Osteocyte (in vitro differentiated cells): ENCODE results near the gene RPL32. TPM values are rescaled to one million over a fixed set of nuclear protein-coding genes. Genes with fewer than 3 reads are reported as not detected.

ENCODE experiments used
- DNase-seq: peaks from one replicate; pipeline ENCODE4 v3.0.0; 2021; ENCODE audit warnings: mixed read lengths; ENCODE audit not compliant: unreplicated experiment; ENCODE audit errors: extremely low spot score
- H3K27ac Mint-ChIP-seq: one replicate; pipeline ENCODE4 v1.8.0; 2021; ENCODE audit warnings: mild to moderate bottlenecking, mixed read lengths; ENCODE audit not compliant: unreplicated experiment
- H3K27me3 Mint-ChIP-seq: one replicate; pipeline ENCODE4 v1.8.0; 2021; ENCODE audit warnings: mixed read lengths; ENCODE audit not compliant: unreplicated experiment
- H3K36me3 Mint-ChIP-seq: one replicate; pipeline ENCODE4 v1.8.0; 2021; ENCODE audit warnings: mixed read lengths; ENCODE audit not compliant: unreplicated experiment
- H3K4me1 Mint-ChIP-seq: one replicate; pipeline ENCODE4 v1.8.0; 2021; ENCODE audit warnings: mixed read lengths; ENCODE audit not compliant: unreplicated experiment
- H3K4me3 Mint-ChIP-seq: one replicate; pipeline ENCODE4 v1.8.0; 2021; ENCODE audit warnings: mild to moderate bottlenecking, moderate library complexity, mixed read lengths; ENCODE audit not compliant: unreplicated experiment
- H3K9me3 Mint-ChIP-seq: one replicate; pipeline ENCODE4 v1.8.0; 2021; ENCODE audit warnings: mixed read lengths; ENCODE audit not compliant: unreplicated experiment
- total RNA-seq: library from RNA; stranded (reverse); gene quantifications from 2 replicates; pipeline ENCODE4 v1.2.1, GENCODE V29; 2021
- TF ChIP-seq, protein P1 (sequence below): fragments of 200-600 bp; sonication (generic); IDR thresholded peaks from 2 replicates; pipeline ENCODE4 v1.5.0; 2021; ENCODE audit warnings: antibody characterized with exemption, mild to moderate bottlenecking, moderate library complexity

RPL32 gene
- total RNA-seq, 1 donor from 2014 or later: 1,247 TPM

GRCh38 chr3:12810961-12811360 lies 30.4 kb downstream of the RPL32 start:
- Mint-ChIP-seq H3K9me3 (no peaks in the 10 kb centered on the region), H3K27ac (peak overlapping the region; percentile 76), H3K36me3 (peaks cover 8% of the 10 kb centered on the region), H3K4me3 (peak overlapping the region; percentile 66), H3K27me3 (no peaks in the 10 kb centered on the region), H3K4me1 (peaks cover 14% of the 10 kb centered on the region)
- TF ChIP-seq, protein P1, sequence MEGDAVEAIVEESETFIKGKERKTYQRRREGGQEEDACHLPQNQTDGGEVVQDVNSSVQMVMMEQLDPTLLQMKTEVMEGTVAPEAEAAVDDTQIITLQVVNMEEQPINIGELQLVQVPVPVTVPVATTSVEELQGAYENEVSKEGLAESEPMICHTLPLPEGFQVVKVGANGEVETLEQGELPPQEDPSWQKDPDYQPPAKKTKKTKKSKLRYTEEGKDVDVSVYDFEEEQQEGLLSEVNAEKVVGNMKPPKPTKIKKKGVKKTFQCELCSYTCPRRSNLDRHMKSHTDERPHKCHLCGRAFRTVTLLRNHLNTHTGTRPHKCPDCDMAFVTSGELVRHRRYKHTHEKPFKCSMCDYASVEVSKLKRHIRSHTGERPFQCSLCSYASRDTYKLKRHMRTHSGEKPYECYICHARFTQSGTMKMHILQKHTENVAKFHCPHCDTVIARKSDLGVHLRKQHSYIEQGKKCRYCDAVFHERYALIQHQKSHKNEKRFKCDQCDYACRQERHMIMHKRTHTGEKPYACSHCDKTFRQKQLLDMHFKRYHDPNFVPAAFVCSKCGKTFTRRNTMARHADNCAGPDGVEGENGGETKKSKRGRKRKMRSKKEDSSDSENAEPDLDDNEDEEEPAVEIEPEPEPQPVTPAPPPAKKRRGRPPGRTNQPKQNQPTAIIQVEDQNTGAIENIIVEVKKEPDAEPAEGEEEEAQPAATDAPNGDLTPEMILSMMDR: no peak
- DNase-seq: no peak

GRCh38 chr3:12810013-12810780 lies 31.2 kb downstream of the RPL32 start:
- H3K9me3 Mint-ChIP-seq: no peaks in the 10 kb centered on the region
- H3K27ac Mint-ChIP-seq: peak overlapping the region; percentile 76
- H3K36me3 Mint-ChIP-seq: peaks cover 8% of the 10 kb centered on the region
- TF ChIP-seq, protein P1: peak; percentile 88
- no peaks in the 10 kb centered on the region for H3K27me3 Mint-ChIP-seq
- H3K4me1 Mint-ChIP-seq: peaks cover 14% of the 10 kb centered on the region
- H3K4me3 Mint-ChIP-seq: peak overlapping the region; percentile 66
- peak; percentile 98 for DNase-seq

- Mint-ChIP-seq H3K4me1 (peaks cover 14% of the 10 kb centered on the region), H3K27ac (no peak overlapping the region), H3K27me3 (no peaks in the 10 kb centered on the region), H3K9me3 (no peaks in the 10 kb centered on the region), H3K4me3 (peak overlapping the region; percentile 42), H3K36me3 (peaks cover 5% of the 10 kb centered on the region)
- DNase-seq: no peak
- TF ChIP-seq, protein P1: no peak
These were observed 31.9 kb downstream of the RPL32 start for GRCh38 chr3:12809435-12809834.

GRCh38 chr3:12809001-12809400 lies 32.4 kb downstream of the RPL32 start:
- no peaks in the 10 kb centered on the region for H3K27me3 Mint-ChIP-seq
- peaks cover 14% of the 10 kb centered on the region for H3K4me1 Mint-ChIP-seq
- H3K27ac Mint-ChIP-seq: peak overlapping the region; percentile 1
- no peak for DNase-seq
- H3K4me3 Mint-ChIP-seq: peak overlapping the region; percentile 42
- TF ChIP-seq, protein P1: no peak
- H3K36me3 Mint-ChIP-seq: peaks cover 5% of the 10 kb centered on the region
- H3K9me3 Mint-ChIP-seq: no peaks in the 10 kb centered on the region

DNA sequence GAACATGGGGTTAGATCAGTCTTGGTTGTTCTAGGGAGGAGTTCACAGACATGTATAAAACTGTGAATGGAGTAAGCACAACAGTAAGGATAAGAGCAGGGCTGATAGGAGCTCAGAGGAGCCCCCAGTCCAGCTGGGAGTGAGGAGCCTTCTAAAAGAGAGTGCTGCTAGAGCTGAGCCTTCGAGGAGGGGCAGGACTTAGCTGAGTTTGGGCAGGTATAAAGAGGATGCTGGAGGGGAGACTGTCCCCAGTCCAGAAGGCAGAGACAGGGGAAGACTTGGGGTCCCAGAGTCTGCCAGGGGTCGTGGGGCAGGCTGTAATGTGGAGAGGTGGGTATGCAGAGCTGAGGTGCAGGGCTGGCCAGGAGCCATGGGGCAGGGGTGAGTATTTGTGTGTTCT lies 32.8 kb downstream of the RPL32 start:
- Mint-ChIP-seq H3K27me3 (no peaks in the 10 kb centered on the region), H3K36me3 (peaks cover 2% of the 10 kb centered on the region), H3K27ac (peak overlapping the region; percentile 1), H3K9me3 (no peaks in the 10 kb centered on the region), H3K4me3 (no peak overlapping the region), H3K4me1 (peaks cover 14% of the 10 kb centered on the region)
- TF ChIP-seq, protein P1: no peak
- DNase-seq: no peak
